ENCODE data around the gene VEPH1. TPM values are rescaled to one million over a fixed set of nuclear protein-coding genes. Genes with fewer than 3 reads are reported as not detected.

VEPH1 gene
- polyA plus RNA-seq, 2 of the 4 experiments (the other 2 are of a cell fraction), result 0.04 to 0.16 TPM

- Histone ChIP-seq H3K27ac (no peak overlapping the region), H3K4me3 (no peak overlapping the region), H3K9me3 (no peaks in the 10 kb centered on the region), H3K4me2 (no peak overlapping the region), H3K4me1 (no peaks in the 10 kb centered on the region)
- CTCF ChIA-PET, result interaction anchor here (0.5 to 1.1 kb wide), 2 partner anchors 10 to 277 kb away, joined by 3 read pairs; no protein-coding TSS in a partner anchor
- no peak for ATAC-seq
- TF ChIP-seq USF2 (IDR thresholded peaks at IDR 0.05) (no peak), EHF (CRISPR knock-in tag; IDR thresholded peaks at IDR 0.05) (no peak), HOXB5 (CRISPR knock-in tag; IDR thresholded peaks at IDR 0.05) (no peak), ATOH8 (CRISPR knock-in tag; IDR thresholded peaks at IDR 0.05; ENCODE audit: low read depth) (no peak)
- FAIRE-seq, result no peak
- POLR2A ChIA-PET, result no interaction called here
- DNase-seq (ENCODE audit: low read depth in 1 of 2, low spot score in 1 of 2), result no peak
- WGBS (ENCODE audit: missing lambda C conversion rate), result 4% methylated on average over 1 of the region's 1 CpG
Observed at GRCh38 chr3:157404381-157404780, 98.8 kb downstream of the VEPH1 start.

- DNase-seq (ENCODE audit: low read depth in 1 of 2, low spot score in 1 of 2) (no peak), FAIRE-seq (no peak), ATAC-seq (no peak)
- TF ChIP-seq MAFK (IDR thresholded peaks at IDR 0.05; ENCODE audit: partially characterized antibody) (peak; percentile 23), CHD4 (IDR thresholded peaks at IDR 0.05; ENCODE audit: borderline replicate concordance) (no peak), ZNF302 (CRISPR knock-in tag; IDR thresholded peaks at IDR 0.05) (no peak), GATA3 (IDR thresholded peaks at IDR 0.05; ENCODE audit: borderline replicate concordance) (no peak), KDM1A (IDR thresholded peaks at IDR 0.05; ENCODE audit: low read depth) (no peak), RNF2 (IDR thresholded peaks at IDR 0.05; ENCODE audit: borderline replicate concordance, low read depth) (no peak), CBX2 (IDR thresholded peaks at IDR 0.05; ENCODE audit: borderline replicate concordance, low read depth) (no peak), USF2 (IDR thresholded peaks at IDR 0.05) (no peak)
- ChIA-PET CTCF (interaction anchor here (0.7 to 1.4 kb wide), 2 partner anchors 33 to 189 kb away, joined by 3 to 4 read pairs; no protein-coding TSS in a partner anchor), POLR2A (no interaction called here)
- Histone ChIP-seq H3K4me3 (no peak overlapping the region), H3K4me2 (no peak overlapping the region), H3K27ac (no peak overlapping the region), H3K4me1 (no peaks in the 10 kb centered on the region), H3K9me3 (no peaks in the 10 kb centered on the region)
- WGBS (ENCODE audit: missing lambda C conversion rate), result 87% methylated on average over 3 of the region's 3 CpGs
Observed at GRCh38 chr3:157398598-157398997, 104.6 kb downstream of the VEPH1 start.

- no peaks in the 10 kb centered on the region for H3K4me1 ChIP-seq
- ChIA-PET CTCF (interaction anchor here (1.2 kb wide), 1 partner anchor 11 kb away, joined by 4 read pairs; no protein-coding TSS in a partner anchor), POLR2A (no interaction called here)
- ATAC-seq, result no peak
- H3K27ac ChIP-seq, result no peak overlapping the region
- DNase-seq (ENCODE audit: low read depth in 1 of 2, low spot score in 1 of 2), result no peak
- TF ChIP-seq PHF8 (IDR thresholded peaks at IDR 0.05; ENCODE audit: borderline replicate concordance, low read depth) (no peak), HOXB5 (CRISPR knock-in tag; IDR thresholded peaks at IDR 0.05) (no peak), MAZ (IDR thresholded peaks at IDR 0.05; ENCODE audit: borderline replicate concordance, low read depth, low read length) (no peak), RAD21 (conservative IDR thresholded peaks at IDR 0.05 in 1 of 2, IDR thresholded peaks at IDR 0.05 in 1 of 2) (no peak), RFX5 (IDR thresholded peaks at IDR 0.05) (no peak), CBX8 (IDR thresholded peaks at IDR 0.05) (no peak), FOSL2 (IDR thresholded peaks at IDR 0.05) (no peak), FOSL2 (CRISPR knock-in tag; IDR thresholded peaks at IDR 0.05) (no peak), HEYL (CRISPR knock-in tag; IDR thresholded peaks at IDR 0.05) (no peak), MAX (IDR thresholded peaks at IDR 0.05) (no peak), ELK1 (IDR thresholded peaks at IDR 0.05; ENCODE audit: low read depth, low read length) (no peak), CHD4 (IDR thresholded peaks at IDR 0.05; ENCODE audit: borderline replicate concordance) (no peak), HES2 (IDR thresholded peaks at IDR 0.05) (no peak), RARB (CRISPR knock-in tag; IDR thresholded peaks at IDR 0.05) (no peak), BHLHE40 (IDR thresholded peaks at IDR 0.05; ENCODE audit: low read depth, low read length) (no peak)
- H3K4me2 ChIP-seq, result no peak overlapping the region
- no peaks in the 10 kb centered on the region for H3K9me3 ChIP-seq
- 0% methylated on average over 1 of the region's 1 CpG for WGBS (ENCODE audit: missing lambda C conversion rate)
- no peak overlapping the region for H3K4me3 ChIP-seq
- FAIRE-seq, result no peak
Observed at GRCh38 chr3:157394411-157394810, 108.8 kb downstream of the VEPH1 start.

All from A549 (cell line).